Stimulated activated naive CD8-positive, alpha-beta T cell treated with anti-CD3 and anti-CD28 coated beads, Interleukin-15, amount 100 ng/mL, for 72 hours (primary cell): ENCODE data around the gene CLEC16A.
"Not testable (repeated sequence)": the region's sequence is repeated elsewhere in the genome, so short reads cannot be mapped to it uniquely, and the experiment has no call there.

Experiments used
- ATAC-seq: fragments of 150-1000 bp; cut with Tn5 transposase; 2 replicates; pipeline ENCODE4 v1.10.0; 2021; ENCODE audit warnings: mild to moderate bottlenecking, moderate library complexity
- DNase-seq, 2 donors: peaks; one replicate each; pipeline ENCODE4 v3.0.0; 2021 to 2022
- H3K27ac Mint-ChIP-seq, 2 donors: one replicate each; pipeline ENCODE4 v1.8.0; 2022; ENCODE audit warnings: mild to moderate bottlenecking in 2 of 2, mixed read lengths in 2 of 2, moderate library complexity in 2 of 2
- H3K27me3 Mint-ChIP-seq: one replicate; pipeline ENCODE4 v1.8.0; 2022; ENCODE audit warnings: mixed read lengths
- H3K4me1 Mint-ChIP-seq: one replicate; pipeline ENCODE4 v1.8.0; 2022; ENCODE audit warnings: mild to moderate bottlenecking, mixed read lengths
- H3K4me3 Mint-ChIP-seq, 2 donors: one replicate each; pipeline ENCODE4 v1.8.0; 2022; ENCODE audit warnings: mild to moderate bottlenecking in 2 of 2, mixed read lengths in 2 of 2, moderate library complexity in 1 of 2
- H3K9me3 Mint-ChIP-seq, 2 donors: one replicate each; pipeline ENCODE4 v1.8.0; 2022; ENCODE audit warnings: mixed read lengths in 2 of 2

Gene CLEC16A

GRCh38 chr16:10933865-10934264 lies 10.5 kb upstream of the CLEC16A start:
- Mint-ChIP-seq H3K9me3 (no peaks in the 10 kb centered on the region), H3K4me1 (peaks cover 77% of the 10 kb centered on the region), H3K4me3 (no peak overlapping the region), H3K27me3 (no peaks in the 10 kb centered on the region), H3K27ac (no peak overlapping the region)
- ATAC-seq (no peak), DNase-seq (no peak)

GRCh38 chr16:10934325-10935107 lies 9.8 kb upstream of the CLEC16A start:
- ATAC-seq (no peak), DNase-seq (no peak)
- Mint-ChIP-seq H3K27me3 (no peaks in the 10 kb centered on the region), H3K4me3 (no peak overlapping the region), H3K27ac (no peak overlapping the region), H3K4me1 (peaks cover 83% of the 10 kb centered on the region), H3K9me3 (no peaks in the 10 kb centered on the region)

- Mint-ChIP-seq H3K9me3 (no peaks in the 10 kb centered on the region), H3K27ac (no peak overlapping the region), H3K4me1 (peaks cover 85% of the 10 kb centered on the region), H3K27me3 (no peaks in the 10 kb centered on the region), H3K4me3 (no peak overlapping the region)
- DNase-seq (no peak), ATAC-seq (no peak)
Measured at GRCh38 chr16:10935226-10935915, 9.0 kb upstream of the CLEC16A start.

- ATAC-seq, result no peak
- Mint-ChIP-seq H3K27ac (no peak overlapping the region), H3K9me3 (no peaks in the 10 kb centered on the region), H3K4me1 (peaks cover 87% of the 10 kb centered on the region), H3K4me3 (no peak overlapping the region), H3K27me3 (no peaks in the 10 kb centered on the region)
- DNase-seq, result no peak
Measured at GRCh38 chr16:10936272-10936984, 7.9 kb upstream of the CLEC16A start.

GRCh38 chr16:10937068-10937859 lies 7.1 kb upstream of the CLEC16A start:
- H3K27me3 Mint-ChIP-seq, result no peaks in the 10 kb centered on the region
- no peaks in the 10 kb centered on the region for H3K9me3 Mint-ChIP-seq
- H3K27ac Mint-ChIP-seq, result peak overlapping the region; percentile 34 to 83
- DNase-seq (no peak), ATAC-seq (no peak)
- peaks cover 84% of the 10 kb centered on the region for H3K4me1 Mint-ChIP-seq
- peak overlapping the region; percentile 69 to 87 for H3K4me3 Mint-ChIP-seq

GRCh38 chr16:10938321-10938720 lies 6.0 kb upstream of the CLEC16A start:
- ATAC-seq (peak; percentile 41), DNase-seq (peak in 1 of 2 donors; percentile 37)
- Mint-ChIP-seq H3K4me3 (peak overlapping the region; percentile 69 to 87), H3K4me1 (peaks cover 85% of the 10 kb centered on the region), H3K27me3 (no peaks in the 10 kb centered on the region), H3K9me3 (no peaks in the 10 kb centered on the region), H3K27ac (no peak overlapping the region)

GRCh38 chr16:10938796-10939648 lies 5.3 kb upstream of the CLEC16A start:
- Mint-ChIP-seq H3K27me3 (no peaks in the 10 kb centered on the region), H3K4me1 (peaks cover 81% of the 10 kb centered on the region), H3K4me3 (peak overlapping the region; percentile 79 to 87), H3K27ac (peak overlapping the region in 1 of 2 donors; percentile 70), H3K9me3 (no peaks in the 10 kb centered on the region)
- ATAC-seq (no peak), DNase-seq (no peak)

- Mint-ChIP-seq H3K4me3 (peak overlapping the region; percentile 79 to 87), H3K27ac (peak overlapping the region in 1 of 2 donors; percentile 44), H3K9me3 (no peaks in the 10 kb centered on the region), H3K4me1 (peaks cover 81% of the 10 kb centered on the region), H3K27me3 (no peaks in the 10 kb centered on the region)
- DNase-seq (no peak), ATAC-seq (no peak)
Measured at GRCh38 chr16:10939649-10940234, 4.6 kb upstream of the CLEC16A start.

GRCh38 chr16:10940501-10941079 lies 3.8 kb upstream of the CLEC16A start:
- H3K27ac Mint-ChIP-seq, result peak overlapping the region; percentile 72 to 74
- no peak for DNase-seq

GRCh38 chr16:10941127-10941933 lies 3.0 kb upstream of the CLEC16A start:
- DNase-seq (peak in 1 of 2 donors; percentile 31), ATAC-seq (no peak)
- peak overlapping the region; percentile 79 to 87 for H3K4me3 Mint-ChIP-seq
- peaks cover 85% of the 10 kb centered on the region for H3K4me1 Mint-ChIP-seq
- no peaks in the 10 kb centered on the region for H3K9me3 Mint-ChIP-seq
- no peaks in the 10 kb centered on the region for H3K27me3 Mint-ChIP-seq
- peak overlapping the region; percentile 92 to 95 for H3K27ac Mint-ChIP-seq

More at GRCh38 chr16:10940501-10941079, 3.8 kb upstream of the CLEC16A start:
- Mint-ChIP-seq H3K4me1 (peaks cover 85% of the 10 kb centered on the region), H3K9me3 (no peaks in the 10 kb centered on the region), H3K4me3 (peak overlapping the region; percentile 79 to 87), H3K27me3 (no peaks in the 10 kb centered on the region)
- ATAC-seq, result no peak

- peak overlapping the region in 1 of 2 donors; percentile 72 for H3K27ac Mint-ChIP-seq
- not testable (repeated sequence) for DNase-seq, H3K27me3 Mint-ChIP-seq, H3K9me3 Mint-ChIP-seq
- H3K4me3 Mint-ChIP-seq, result peak overlapping the region; percentile 79 to 87
- ATAC-seq, result peak; percentile 18
- peaks cover 85% of the 10 kb centered on the region for H3K4me1 Mint-ChIP-seq
Measured at GRCh38 chr16:10941935-10942351, 2.4 kb upstream of the CLEC16A start.

- Mint-ChIP-seq H3K27ac (peak within 1 kb of the TSS; percentile 92 to 95), H3K4me3 (peak within 1 kb of the TSS; percentile 79 to 87), H3K4me1 (peaks cover 85% of the 10 kb centered on the region), H3K9me3 (no peaks in the 10 kb centered on the region), H3K27me3 (no peaks in the 10 kb centered on the region)
- ATAC-seq, result peak; percentile 85
- DNase-seq, result peak; percentile 96 to 97
Measured at GRCh38 chr16:10942352-10943063, 1.9 kb upstream of the CLEC16A start, which contains the start of gene DEXI. DEXI (minus strand) TSS chr16:10942468; CDS start chr16:10942005, 463 bp downstream.

- peak overlapping the region; percentile 71 to 76 for H3K4me3 Mint-ChIP-seq
- peaks cover 81% of the 10 kb centered on the region for H3K4me1 Mint-ChIP-seq
- no peak for DNase-seq
- no peak overlapping the region for H3K27ac Mint-ChIP-seq
- H3K9me3 Mint-ChIP-seq, result no peaks in the 10 kb centered on the region
- ATAC-seq, result no peak
- no peaks in the 10 kb centered on the region for H3K27me3 Mint-ChIP-seq
Measured at GRCh38 chr16:10943064-10943353, 1.4 kb upstream of the CLEC16A start.
